ENCODE data around the gene SDF2L1.

Gene SDF2L1

GRCh38 chr22:21652010-21652546 lies 10.0 kb downstream of the SDF2L1 start:
- Histone ChIP-seq H3K4me2 (ENCODE audit: low read length) (peak overlapping the region; percentile 88), H3K79me2 (ENCODE audit: insufficient read depth, low read length) (no peaks in the 10 kb centered on the region), H2AFZ (ENCODE audit: low read length) (no peak overlapping the region), H3K36me3 (ENCODE audit: insufficient read depth, low read length) (peaks cover 24% of the 10 kb centered on the region; the same call in 1 of the 2 replicates), H3F3A (ENCODE audit: insufficient read depth, low read length) (no peaks in the 10 kb centered on the region), H3K9me2 (ENCODE audit: low read depth, low read length) (no peaks in the 10 kb centered on the region), H4K20me1 (ENCODE audit: insufficient read depth, low read length) (no peaks in the 10 kb centered on the region), H3K4me3 (ENCODE audit: low read depth, low read length, poor library complexity, severe bottlenecking) (peak overlapping the region; percentile 77), H3K27me3 (ENCODE audit: insufficient read depth, low read length) (no peaks in the 10 kb centered on the region), H3K27ac (ENCODE audit: low read depth, low read length, poor library complexity, severe bottlenecking) (peak overlapping the region; percentile 53), H3K9ac (ENCODE audit: low read length) (peak overlapping the region; percentile 77), H3K4me1 (ENCODE audit: insufficient read depth, low read length, severe bottlenecking) (peaks cover 30% of the 10 kb centered on the region), H3K9me3 (ENCODE audit: low read length) (no peaks in the 10 kb centered on the region)
- TF ChIP-seq EZH2 (IDR thresholded peaks at IDR 0.05; ENCODE audit: borderline replicate concordance, low read length): no peak
- TF ChIP-seq, protein P1, sequence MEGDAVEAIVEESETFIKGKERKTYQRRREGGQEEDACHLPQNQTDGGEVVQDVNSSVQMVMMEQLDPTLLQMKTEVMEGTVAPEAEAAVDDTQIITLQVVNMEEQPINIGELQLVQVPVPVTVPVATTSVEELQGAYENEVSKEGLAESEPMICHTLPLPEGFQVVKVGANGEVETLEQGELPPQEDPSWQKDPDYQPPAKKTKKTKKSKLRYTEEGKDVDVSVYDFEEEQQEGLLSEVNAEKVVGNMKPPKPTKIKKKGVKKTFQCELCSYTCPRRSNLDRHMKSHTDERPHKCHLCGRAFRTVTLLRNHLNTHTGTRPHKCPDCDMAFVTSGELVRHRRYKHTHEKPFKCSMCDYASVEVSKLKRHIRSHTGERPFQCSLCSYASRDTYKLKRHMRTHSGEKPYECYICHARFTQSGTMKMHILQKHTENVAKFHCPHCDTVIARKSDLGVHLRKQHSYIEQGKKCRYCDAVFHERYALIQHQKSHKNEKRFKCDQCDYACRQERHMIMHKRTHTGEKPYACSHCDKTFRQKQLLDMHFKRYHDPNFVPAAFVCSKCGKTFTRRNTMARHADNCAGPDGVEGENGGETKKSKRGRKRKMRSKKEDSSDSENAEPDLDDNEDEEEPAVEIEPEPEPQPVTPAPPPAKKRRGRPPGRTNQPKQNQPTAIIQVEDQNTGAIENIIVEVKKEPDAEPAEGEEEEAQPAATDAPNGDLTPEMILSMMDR (IDR thresholded peaks at IDR 0.05; ENCODE audit: low read length): no peak

GRCh38 chr22:21652547-21653545 lies 10.7 kb downstream of the SDF2L1 start:
- H3K9me2 ChIP-seq (ENCODE audit: low read depth, low read length): no peaks in the 10 kb centered on the region
- H3K4me1 ChIP-seq (ENCODE audit: insufficient read depth, low read length, severe bottlenecking): peaks cover 32% of the 10 kb centered on the region
- peak overlapping the region; percentile 35 for H3K27ac ChIP-seq (ENCODE audit: low read depth, low read length, poor library complexity, severe bottlenecking)
- TF ChIP-seq EZH2 (IDR thresholded peaks at IDR 0.05; ENCODE audit: borderline replicate concordance, low read length): no peak
- TF ChIP-seq, protein P1 (IDR thresholded peaks at IDR 0.05; ENCODE audit: low read length): peak; percentile 41; the same call in 1 of the 2 replicates
- H3K79me2 ChIP-seq (ENCODE audit: insufficient read depth, low read length): no peaks in the 10 kb centered on the region
- no peaks in the 10 kb centered on the region for H4K20me1 ChIP-seq (ENCODE audit: insufficient read depth, low read length)
- no peak overlapping the region for H2AFZ ChIP-seq (ENCODE audit: low read length)
- no peaks in the 10 kb centered on the region for H3F3A ChIP-seq (ENCODE audit: insufficient read depth, low read length)
- H3K9ac ChIP-seq (ENCODE audit: low read length): peak overlapping the region; percentile 77
- no peaks in the 10 kb centered on the region for H3K9me3 ChIP-seq (ENCODE audit: low read length)
- H3K4me3 ChIP-seq (ENCODE audit: low read depth, low read length, poor library complexity, severe bottlenecking): peak overlapping the region; percentile 77
- no peaks in the 10 kb centered on the region for H3K27me3 ChIP-seq (ENCODE audit: insufficient read depth, low read length)
- peak overlapping the region; percentile 88 for H3K4me2 ChIP-seq (ENCODE audit: low read length)
- H3K36me3 ChIP-seq (ENCODE audit: insufficient read depth, low read length): peaks cover 21% of the 10 kb centered on the region; the same call in 1 of the 2 replicates

DNA sequence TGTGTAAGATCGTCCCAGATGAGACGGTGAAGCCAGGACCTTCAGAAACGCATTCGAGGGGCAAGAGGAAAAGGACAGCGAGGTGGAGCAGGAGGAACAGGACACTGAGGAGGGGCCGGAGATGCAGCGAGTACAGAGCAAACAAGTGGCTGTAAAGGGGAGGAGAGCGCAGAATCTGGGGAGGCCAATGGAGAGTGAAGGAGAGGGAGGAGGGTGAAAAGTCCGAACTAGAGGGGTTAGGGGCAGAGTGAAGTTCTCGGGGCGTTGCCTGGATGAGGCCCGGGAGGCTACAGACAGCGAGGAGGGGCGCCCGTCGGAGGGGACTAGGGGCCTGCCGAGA lies 14.9 kb downstream of the SDF2L1 start:
- TF ChIP-seq, protein P1 (IDR thresholded peaks at IDR 0.05; ENCODE audit: low read length): no peak
- no peak for TF ChIP-seq EZH2 (IDR thresholded peaks at IDR 0.05; ENCODE audit: borderline replicate concordance, low read length)
- peak overlapping the region; percentile 60 for H3K9ac ChIP-seq (ENCODE audit: low read length)

More for the DNA sequence above, 14.9 kb downstream of the SDF2L1 start:
- peak overlapping the region; percentile 78 for H3K4me2 ChIP-seq (ENCODE audit: low read length)
- H2AFZ ChIP-seq (ENCODE audit: low read length): no peak overlapping the region
- H3K9me3 ChIP-seq (ENCODE audit: low read length): no peaks in the 10 kb centered on the region
- H4K20me1 ChIP-seq (ENCODE audit: insufficient read depth, low read length): no peaks in the 10 kb centered on the region
- no peaks in the 10 kb centered on the region for H3K9me2 ChIP-seq (ENCODE audit: low read depth, low read length)
- peak overlapping the region; percentile 64 for H3K4me3 ChIP-seq (ENCODE audit: low read depth, low read length, poor library complexity, severe bottlenecking)
- H3K27ac ChIP-seq (ENCODE audit: low read depth, low read length, poor library complexity, severe bottlenecking): peak overlapping the region; percentile 67
- H3K79me2 ChIP-seq (ENCODE audit: insufficient read depth, low read length): no peaks in the 10 kb centered on the region
- H3K4me1 ChIP-seq (ENCODE audit: insufficient read depth, low read length, severe bottlenecking): peaks cover 29% of the 10 kb centered on the region
- no peaks in the 10 kb centered on the region; the same call in 1 of the 2 replicates for H3K27me3 ChIP-seq (ENCODE audit: insufficient read depth, low read length)
- H3K36me3 ChIP-seq (ENCODE audit: insufficient read depth, low read length): peaks cover 11% of the 10 kb centered on the region; the same call in 1 of the 2 replicates
- no peaks in the 10 kb centered on the region for H3F3A ChIP-seq (ENCODE audit: insufficient read depth, low read length)

Data from OCI-LY1 (cell line).